Measurements from ENCODE around the gene RAD51B.

RAD51B gene

GRCh38 chr14:68386446-68386845 is 566.9 kb downstream of the RAD51B start:
- H3K27ac ChIP-seq: no peak overlapping the region
- TF ChIP-seq CTCF (conservative IDR thresholded peaks at IDR 0.05) (no peak), ZFX (IDR thresholded peaks at IDR 0.05) (no peak)

DNA sequence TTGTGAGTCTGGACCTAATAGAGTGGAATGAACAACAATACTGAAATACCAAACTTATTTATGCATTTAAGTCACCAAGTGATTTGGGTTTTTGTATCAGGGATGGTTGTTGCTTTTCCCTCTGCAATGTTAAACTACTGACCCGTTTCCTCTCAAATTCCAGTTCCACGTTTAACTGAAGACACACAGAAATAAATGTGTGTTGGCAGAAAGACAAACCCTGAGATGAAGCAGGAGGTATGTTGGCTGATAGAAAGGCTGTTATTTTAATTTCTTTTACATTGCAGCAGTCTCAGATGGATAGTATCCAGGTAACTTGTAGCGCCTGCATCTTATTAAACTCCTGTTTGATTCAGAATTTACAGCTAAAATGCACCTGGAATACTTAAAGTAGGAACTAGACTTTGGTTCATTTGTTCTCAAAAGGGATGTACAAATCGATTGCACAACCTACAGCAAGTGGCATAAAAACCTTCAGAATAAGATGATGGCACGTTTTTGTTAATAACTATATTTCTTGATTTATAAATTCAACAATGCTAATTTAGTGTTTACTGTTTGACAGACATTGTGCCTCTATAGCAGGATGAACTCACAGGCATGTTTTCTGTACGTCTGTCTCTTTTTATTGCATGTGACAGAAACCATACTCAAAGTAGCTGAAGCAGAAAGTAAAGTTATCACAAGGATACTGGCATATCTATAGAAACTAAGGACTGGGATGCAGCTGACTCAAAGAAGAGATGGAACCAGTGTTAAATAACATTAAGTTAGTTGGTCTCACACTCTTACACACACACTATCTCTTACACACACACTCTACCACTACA is 567.6 kb downstream of the RAD51B start:
- TF ChIP-seq ZFX (IDR thresholded peaks at IDR 0.05): no peak
- no peak for TF ChIP-seq CTCF (conservative IDR thresholded peaks at IDR 0.05)
- H3K27ac ChIP-seq: no peak overlapping the region

DNA sequence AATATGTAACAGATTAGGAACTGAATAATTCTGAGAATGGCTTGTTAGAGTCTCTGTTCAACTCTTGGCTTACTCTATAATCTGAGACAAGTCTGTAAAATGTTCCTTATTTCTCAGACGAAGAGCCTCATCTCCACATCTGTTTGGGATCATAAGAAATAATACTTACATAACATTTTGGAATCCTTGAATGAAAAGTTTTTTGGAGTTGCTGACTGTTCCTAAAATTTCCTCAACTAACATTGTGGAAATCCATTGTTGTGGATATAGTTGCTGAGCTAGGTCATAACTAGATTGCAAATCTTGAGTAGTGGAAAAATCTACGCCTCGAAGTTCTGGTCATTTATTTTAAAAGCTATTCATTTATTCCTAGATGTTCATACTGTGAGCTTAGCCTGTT is 570.4 kb downstream of the RAD51B start:
- TF ChIP-seq ZFX (IDR thresholded peaks at IDR 0.05) (no peak), CTCF (conservative IDR thresholded peaks at IDR 0.05) (no peak)
- H3K27ac ChIP-seq: no peak overlapping the region

DNA sequence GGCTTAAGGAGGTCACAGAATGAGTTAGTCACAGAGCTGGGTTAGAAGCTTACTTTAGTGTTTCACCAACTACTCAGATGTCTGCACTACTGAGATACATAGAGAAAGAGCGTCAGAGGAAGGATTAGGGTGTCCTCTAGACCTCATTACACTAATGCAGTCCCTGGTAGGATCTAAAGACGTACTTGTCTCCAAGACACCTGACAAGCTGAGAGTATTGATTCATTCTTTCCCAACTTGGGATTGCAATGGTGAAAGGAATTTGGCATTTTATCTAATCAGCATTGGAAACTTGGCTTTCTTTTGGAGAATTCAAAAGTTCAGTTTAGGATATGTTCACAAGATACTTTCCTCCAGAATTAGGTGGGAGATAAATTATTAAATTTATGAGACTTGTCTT is 571.2 kb downstream of the RAD51B start:
- TF ChIP-seq ZFX (IDR thresholded peaks at IDR 0.05) (no peak), CTCF (conservative IDR thresholded peaks at IDR 0.05) (no peak)
- H3K27ac ChIP-seq: no peak overlapping the region

DNA sequence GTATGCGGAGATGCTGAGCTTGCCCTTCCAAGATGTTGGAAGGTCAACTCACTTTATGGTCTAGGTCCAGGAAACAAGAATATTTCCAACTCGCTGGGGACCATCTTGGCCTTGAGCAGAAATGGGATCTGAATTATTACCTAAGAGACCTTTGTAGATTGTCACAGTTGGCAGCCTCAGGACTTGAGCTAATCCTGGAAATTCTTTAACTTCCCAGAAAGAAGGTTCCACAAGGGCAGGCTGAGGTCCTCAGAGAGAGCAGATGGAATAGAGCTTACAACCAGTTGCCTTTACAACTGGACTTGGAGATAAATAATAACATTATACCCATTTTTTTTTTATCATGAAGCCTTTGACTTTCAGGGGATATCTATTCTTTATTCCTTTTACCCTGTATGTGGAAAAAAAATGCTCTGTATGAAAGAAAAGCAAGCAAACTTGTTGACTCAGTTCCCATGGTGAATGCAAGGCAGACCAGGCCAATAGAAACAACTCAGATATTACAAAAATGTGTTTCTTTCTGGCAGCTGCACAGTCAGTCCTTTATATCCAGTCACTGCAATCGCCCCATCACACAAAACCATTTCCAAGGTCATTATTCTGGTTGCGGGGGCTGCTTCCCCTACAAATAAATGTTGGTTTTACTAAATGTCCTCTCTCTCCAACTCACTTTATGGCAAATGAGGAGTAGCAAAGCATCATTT is 571.9 kb downstream of the RAD51B start:
- H3K27ac ChIP-seq: no peak overlapping the region
- TF ChIP-seq ZFX (IDR thresholded peaks at IDR 0.05): no peak

DNA sequence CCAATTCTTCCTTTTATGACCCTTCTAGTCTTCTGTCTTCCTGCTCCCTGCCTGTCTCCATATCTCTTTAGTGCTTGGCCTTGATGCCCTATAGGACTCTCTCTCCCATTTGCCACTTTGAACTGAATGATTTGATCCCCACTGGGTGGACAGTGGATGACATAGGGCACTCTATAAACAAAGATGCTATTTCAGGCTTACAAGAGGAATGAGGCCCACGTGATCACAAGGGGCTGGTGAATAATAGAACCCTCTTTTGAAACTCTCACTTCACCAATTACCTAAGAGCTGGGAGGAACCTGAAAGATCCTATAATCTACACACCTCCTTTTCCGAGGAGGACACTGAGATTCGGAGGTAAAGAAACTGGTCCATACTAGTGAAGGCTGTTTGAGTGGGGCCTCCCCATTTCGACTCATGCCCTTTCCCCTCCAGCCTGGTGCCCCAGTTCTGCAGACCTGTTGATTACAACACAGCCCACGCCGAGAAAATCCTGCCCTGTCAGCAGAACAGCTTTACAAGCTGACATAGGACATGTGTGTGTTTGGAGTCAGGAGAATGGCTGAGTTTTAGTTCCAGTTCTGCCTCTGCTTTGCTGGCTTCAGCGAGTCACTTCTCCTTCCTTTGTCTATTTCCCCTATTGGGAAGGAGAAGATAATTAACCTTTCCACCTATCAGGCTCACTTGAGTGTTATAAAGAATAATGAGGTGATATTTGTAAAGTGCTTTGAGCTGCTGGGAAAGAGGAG is 573.0 kb downstream of the RAD51B start:
- TF ChIP-seq CTCF (conservative IDR thresholded peaks at IDR 0.05) (no peak), ZFX (IDR thresholded peaks at IDR 0.05) (no peak)
- no peak overlapping the region for H3K27ac ChIP-seq

DNA sequence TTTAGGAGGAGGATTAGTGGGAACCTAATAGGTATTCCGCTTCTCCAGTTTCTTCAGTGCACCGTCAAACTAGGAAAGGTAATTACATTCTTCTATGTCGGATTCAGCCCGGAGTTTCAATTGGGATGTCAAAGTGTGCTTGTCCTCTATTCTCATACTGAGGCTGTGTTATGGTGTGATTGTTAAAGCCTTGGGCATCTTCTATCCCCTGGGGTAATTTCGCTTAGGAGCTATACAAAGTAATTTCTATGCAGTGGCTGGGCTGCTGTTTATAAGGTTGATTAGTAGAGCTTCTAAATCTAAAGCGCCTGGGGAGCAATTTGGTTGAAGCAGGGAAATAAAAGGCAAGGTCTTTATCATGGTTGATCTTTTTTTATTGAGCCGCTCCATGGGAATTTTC is 573.7 kb downstream of the RAD51B start:
- TF ChIP-seq ZFX (IDR thresholded peaks at IDR 0.05) (no peak), CTCF (conservative IDR thresholded peaks at IDR 0.05) (no peak)
- no peak overlapping the region for H3K27ac ChIP-seq

Measured in C4-2B (cell line).